Heart left ventricle (tissue), 16 donors: ENCODE results near the gene GATAD2B. TPM values are rescaled to one million over a fixed set of nuclear protein-coding genes. Genes with fewer than 3 reads are reported as not detected.

Experiments
- ATAC-seq, 4 donors: fragments of 200-7000 bp; cut with Tn5 transposase; one replicate each; pipeline ENCODE4 v1.9.1; 2020 to 2022; ENCODE audit warnings: moderate library complexity in 4 of 4, mild to moderate bottlenecking in 3 of 4, moderate number of reproducible peaks in 1 of 4
- DNase-seq, 5 donors: peaks; one replicate each; pipeline ENCODE4 v3.0.0-alpha.2; 2020
- H3K27ac ChIP-seq, 12 donors: fragments of 200-600 bp; sonication (generic) in 4 of 12; one replicate each; pipeline versions ENCODE4 v1.5.0 to v1.8.0; 2016 to 2022; ENCODE audit warnings: mild to moderate bottlenecking in 2 of 12
- H3K27me3 ChIP-seq, 9 donors: fragments of 200-600 bp; sonication (generic) in 2 of 9; one replicate each; pipeline versions ENCODE4 v1.5.1 to v1.8.0; 2016 to 2022; ENCODE audit warnings: mild to moderate bottlenecking in 3 of 9
- H3K36me3 ChIP-seq, 9 donors: fragments of 200-600 bp; sonication (generic) in 2 of 9; one replicate each; pipeline versions ENCODE4 v1.5.0 to v1.8.0; 2018 to 2022; ENCODE audit warnings: mild to moderate bottlenecking in 2 of 9
- H3K4me1 ChIP-seq, 12 donors: fragments of 200-600 bp; sonication (generic) in 4 of 12; one replicate each; pipeline versions ENCODE4 v1.5.0 to v1.8.0; 2016 to 2022; ENCODE audit warnings: mild to moderate bottlenecking in 3 of 12
- H3K4me3 ChIP-seq, 12 donors: fragments of 200-600 bp; sonication (generic) in 4 of 12; one replicate each; pipeline versions ENCODE4 v1.5.0 to v1.8.0; 2017 to 2022; ENCODE audit warnings: mild to moderate bottlenecking in 9 of 12, moderate library complexity in 4 of 12
- H3K9me3 ChIP-seq, 12 donors: fragments of 200-600 bp; sonication (generic) in 4 of 12; one replicate each; pipeline versions ENCODE4 v1.5.0 to v1.8.0; 2016 to 2022; ENCODE audit warnings: mild to moderate bottlenecking in 1 of 12
- POLR2A ChIP-seq, 2 donors: fragments of 450-650 bp; IDR thresholded peaks; one replicate each; pipeline ENCODE4 v1.6.1; 2017; ENCODE audit warnings: antibody characterized with exemption in 2 of 2, mild to moderate bottlenecking in 2 of 2, moderate library complexity in 2 of 2
- WGBS, 4 donors: extraction: QIAGEN DNeasy Blood & Tissue Kit in 2 of 4; methylation state at CpG; one replicate each; pipeline versions ENCODE4 v1.1.5 to v1.1.7; 2013 to 2018; 5-methylcytosine and 5-hydroxymethylcytosine counted together
- intact Hi-C, 10 donors: fragments of 100-400 bp; cut with DNase I; formaldehyde crosslinking; loops; one replicate each; pipeline versions ENCODE4 v1.11.1 to v1.14.2; 2022
- polyA plus RNA-seq, 2 donors: library from polyadenylated mRNA; stranded (reverse); fragments of 200-250 nt; gene quantifications; one replicate each; pipeline ENCODE4 v1.2.3, GENCODE V29; 2013
- total RNA-seq, 9 donors: library from RNA; depleted of rRNA in 2 of 9; stranded (reverse); fragments of >200 nt in 2 of 9; fragmentation: NEBNext Ultra II Directional in 3 of 9; extraction: Animal tissue kit (Norgen Biotek cat#: 25700) in 3 of 9; gene quantifications; one replicate each; pipeline versions ENCODE4 v1.1.0 to v1.2.4, GENCODE V29; 2016 to 2023
- TF ChIP-seq, protein P1 (sequence below), 12 donors: fragments of 200-600 bp; sonication (generic) in 4 of 12; IDR thresholded peaks; one replicate each; pipeline versions ENCODE4 v1.5.0 to v1.8.0; 2018 to 2022; ENCODE audit warnings: antibody characterized with exemption in 12 of 12, mild to moderate bottlenecking in 5 of 12
- donor health status: ischemic (EF 13 %, LVEDD 7.1; RV severe dilation, severe dysfunction).
- donor health status: healthy with polysubstance abuse.
- donor health status: DM: no; HTN: yes; CAD: no.
- donor health status: DM: no; HTN: no; CAD: no.
- donor health status: ischemic (EF 25% LVEDD 6.9; RV normal size, moderate dysfunction).
- donor health status: ischemic (EF 25% LVEDD 5.7; RV mildly dilated, moderate dysfunction).
- donor health status: healthy.
- donor health status: DM: yes; HTN: yes; CAD: no.
- donor health status: ischemic (EF 35%, LVEDD 5.7; RV mildly dilated, moderate dysfunction).
- donor health status: nonischemic (EF 11% LVEDD 7.7; RV severe dilation, severe dysfunction).
- donor health status: DM: yes; HTN: yes; CAD: no.
- donor health status: PGD.
- donor health status: ischemic (EF 29% LVEDD 5.4; RV normal size, mild dysfunction).
- donor health status: nonischemic (EF 23%, LVEDD 6.1; RV moderate dilation, normal function).

The GATAD2B gene
- total and polyA plus RNA-seq, 11 donors: 5.6 to 53.9 (median 34.5) TPM

DNA sequence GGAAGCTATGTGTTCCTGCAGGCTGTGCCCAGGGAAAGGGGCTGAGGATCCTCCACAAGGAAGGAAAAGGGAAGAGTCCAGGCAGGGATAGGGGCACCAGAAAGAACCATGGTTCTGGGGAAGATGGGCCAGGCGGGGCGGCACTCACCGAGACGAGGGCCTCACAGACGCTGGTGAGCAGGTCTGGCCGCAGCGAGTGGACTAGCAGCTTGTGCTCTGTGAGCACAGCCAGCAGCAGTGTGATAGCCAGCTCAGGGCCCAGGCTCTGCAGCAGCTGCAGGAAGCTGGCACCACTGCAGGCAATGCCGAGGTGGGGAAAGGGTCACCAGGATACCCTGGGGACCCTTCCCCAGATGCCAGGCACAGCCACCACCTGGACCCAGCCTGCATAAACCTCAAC, 18.0 kb upstream of the GATAD2B start:
- no peaks in the 10 kb centered on the region for H3K9me3 ChIP-seq
- DNase-seq (no peak), ATAC-seq (no peak)
- no peak overlapping the region for H3K27ac ChIP-seq
- H3K4me3 ChIP-seq: no peak overlapping the region
- intact Hi-C loops: loop anchor here in 4 of 10 donors (10.0 kb wide), 1 partner anchor 146 kb away; no protein-coding TSS in a partner anchor
- H3K4me1 ChIP-seq: peaks cover 0 to 35% (median 22%) of the 10 kb centered on the region in 12 donors
- no peaks in the 10 kb centered on the region for H3K27me3 ChIP-seq
- peaks cover 0 to 82% (median 69%) of the 10 kb centered on the region in 9 donors for H3K36me3 ChIP-seq
- 86 to 92% (median 91%) methylated on average over 8 of the region's 8 CpGs for whole genome bisulfite sequencing, 4 donors
- TF ChIP-seq, protein P1, sequence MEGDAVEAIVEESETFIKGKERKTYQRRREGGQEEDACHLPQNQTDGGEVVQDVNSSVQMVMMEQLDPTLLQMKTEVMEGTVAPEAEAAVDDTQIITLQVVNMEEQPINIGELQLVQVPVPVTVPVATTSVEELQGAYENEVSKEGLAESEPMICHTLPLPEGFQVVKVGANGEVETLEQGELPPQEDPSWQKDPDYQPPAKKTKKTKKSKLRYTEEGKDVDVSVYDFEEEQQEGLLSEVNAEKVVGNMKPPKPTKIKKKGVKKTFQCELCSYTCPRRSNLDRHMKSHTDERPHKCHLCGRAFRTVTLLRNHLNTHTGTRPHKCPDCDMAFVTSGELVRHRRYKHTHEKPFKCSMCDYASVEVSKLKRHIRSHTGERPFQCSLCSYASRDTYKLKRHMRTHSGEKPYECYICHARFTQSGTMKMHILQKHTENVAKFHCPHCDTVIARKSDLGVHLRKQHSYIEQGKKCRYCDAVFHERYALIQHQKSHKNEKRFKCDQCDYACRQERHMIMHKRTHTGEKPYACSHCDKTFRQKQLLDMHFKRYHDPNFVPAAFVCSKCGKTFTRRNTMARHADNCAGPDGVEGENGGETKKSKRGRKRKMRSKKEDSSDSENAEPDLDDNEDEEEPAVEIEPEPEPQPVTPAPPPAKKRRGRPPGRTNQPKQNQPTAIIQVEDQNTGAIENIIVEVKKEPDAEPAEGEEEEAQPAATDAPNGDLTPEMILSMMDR (IDR thresholded peaks at IDR 0.05): no peak
- no peak for TF ChIP-seq POLR2A (IDR thresholded peaks at IDR 0.05)

DNA sequence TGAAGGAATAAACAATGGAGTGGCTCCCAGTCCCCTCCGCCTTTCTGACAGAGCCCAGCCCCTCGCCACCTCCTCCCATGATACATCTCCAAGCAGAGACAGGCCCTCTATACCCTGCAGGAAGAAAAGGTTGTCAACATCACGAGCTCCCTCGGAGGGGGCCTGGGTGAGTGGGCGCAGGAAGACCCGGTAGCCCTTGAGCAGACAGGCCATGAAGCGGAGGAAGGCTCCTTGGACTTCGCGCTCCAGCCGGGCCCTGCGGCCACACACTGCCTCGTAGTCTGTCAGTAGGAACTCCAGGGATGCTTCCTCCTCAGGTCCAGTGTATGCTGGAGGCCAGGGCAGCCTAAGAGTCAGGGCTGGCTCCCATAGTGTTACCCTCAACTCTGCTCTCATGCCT, 16.7 kb upstream of the GATAD2B start:
- intact Hi-C loops: no loop called here
- DNase-seq (no peak), ATAC-seq (no peak)
- no peak for TF ChIP-seq POLR2A (IDR thresholded peaks at IDR 0.05)
- TF ChIP-seq, protein P1 (IDR thresholded peaks at IDR 0.05): no peak
- 90 to 96% (median 93%) methylated on average over 12 of the region's 12 CpGs for WGBS, 4 donors
- H3K4me1 ChIP-seq: peaks cover 0 to 23% (median 15%) of the 10 kb centered on the region in 12 donors
- H3K9me3 ChIP-seq: no peaks in the 10 kb centered on the region
- H3K4me3 ChIP-seq: no peak overlapping the region
- peaks cover 0 to 95% (median 82%) of the 10 kb centered on the region in 9 donors for H3K36me3 ChIP-seq
- H3K27ac ChIP-seq: no peak overlapping the region
- H3K27me3 ChIP-seq: no peaks in the 10 kb centered on the region

GRCh38 chr1:153938996-153939395, 16.2 kb upstream of the GATAD2B start:
- WGBS, 4 donors: 89 to 96% (median 93%) methylated on average over 3 of the region's 3 CpGs
- Histone ChIP-seq H3K27ac (no peak overlapping the region), H3K9me3 (no peaks in the 10 kb centered on the region), H3K4me3 (no peak overlapping the region), H3K4me1 (peaks cover 0 to 18% (median 12%) of the 10 kb centered on the region in 12 donors), H3K36me3 (peaks cover 0 to 98% (median 86%) of the 10 kb centered on the region in 9 donors), H3K27me3 (no peaks in the 10 kb centered on the region)
- TF ChIP-seq POLR2A (IDR thresholded peaks at IDR 0.05): no peak
- TF ChIP-seq, protein P1 (IDR thresholded peaks at IDR 0.05): no peak
- no peak for DNase-seq
- intact Hi-C loops: no loop called here
- ATAC-seq: no peak

GRCh38 chr1:153937331-153937730, 14.6 kb upstream of the GATAD2B start:
- 97 to 98% (median 97%) methylated on average over 9 to 10 of the region's 10 CpGs for WGBS, 4 donors
- Histone ChIP-seq H3K27me3 (no peaks in the 10 kb centered on the region), H3K4me1 (peaks cover 0 to 2% (median 0%) of the 10 kb centered on the region in 12 donors), H3K4me3 (no peak overlapping the region), H3K9me3 (no peaks in the 10 kb centered on the region), H3K36me3 (peaks cover 0 to 99% (median 94%) of the 10 kb centered on the region in 9 donors), H3K27ac (no peak overlapping the region)
- ATAC-seq: no peak
- no peak for DNase-seq
- intact Hi-C loops: no loop called here
- TF ChIP-seq POLR2A (IDR thresholded peaks at IDR 0.05): no peak
- TF ChIP-seq, protein P1 (IDR thresholded peaks at IDR 0.05): no peak
